HG02623 (cell line): ENCODE measurements around the gene NPLOC4.
"Not testable (repeated sequence)": the region's sequence is repeated elsewhere in the genome, so short reads cannot be mapped to it uniquely, and the experiment has no call there.

Experiments used
- ATAC-seq: cut with Tn5 transposase; IDR thresholded peaks from one replicate; pipeline ENCODE4 v1.9.1; 2021; ENCODE audit warnings: moderate library complexity; ENCODE audit not compliant: unreplicated experiment

Gene NPLOC4

GRCh38 chr17:81535480-81536298, 101.2 kb downstream of the NPLOC4 start:
- ATAC-seq, result no peak

GRCh38 chr17:81535007-81535328, 101.9 kb downstream of the NPLOC4 start:
- no peak for ATAC-seq

- no peak for ATAC-seq
These were observed 102.5 kb downstream of the NPLOC4 start for GRCh38 chr17:81534157-81535006.

GRCh38 chr17:81533339-81534141, 103.4 kb downstream of the NPLOC4 start:
- no peak for ATAC-seq

- ATAC-seq, result no peak
These were observed 104.2 kb downstream of the NPLOC4 start for GRCh38 chr17:81532490-81533287.

GRCh38 chr17:81531998-81532404, 104.9 kb downstream of the NPLOC4 start:
- ATAC-seq, result not testable (repeated sequence)

- not testable (repeated sequence) for ATAC-seq
These were observed 105.9 kb downstream of the NPLOC4 start for GRCh38 chr17:81531013-81531412.

- no peak for ATAC-seq
These were observed 107.5 kb downstream of the NPLOC4 start for GRCh38 chr17:81529437-81529803.

- no peak for ATAC-seq
These were observed 108.1 kb downstream of the NPLOC4 start for GRCh38 chr17:81528651-81529436.

- no peak for ATAC-seq
These were observed 108.6 kb downstream of the NPLOC4 start for GRCh38 chr17:81528384-81528650.

- no peak for ATAC-seq
These were observed 109.1 kb downstream of the NPLOC4 start, which contains the start of gene FSCN2 for GRCh38 chr17:81527591-81528383. FSCN2 (plus strand) TSS chr17:81528377; CDS start chr17:81528532, 155 bp downstream.

GRCh38 chr17:81526662-81527571, 110.0 kb downstream of the NPLOC4 start:
- no peak for ATAC-seq

- no peak for ATAC-seq
These were observed 112.1 kb downstream of the NPLOC4 start for GRCh38 chr17:81524865-81525159.

GRCh38 chr17:81524039-81524864, 112.7 kb downstream of the NPLOC4 start:
- ATAC-seq, result no peak

- ATAC-seq, result no peak
These were observed 113.4 kb downstream of the NPLOC4 start for GRCh38 chr17:81523402-81524038.

GRCh38 chr17:81522491-81523401, 114.2 kb downstream of the NPLOC4 start:
- ATAC-seq, result no peak
